Natural killer cell (primary cell): ENCODE results near the gene PCCA. TPM values are rescaled to one million over a fixed set of nuclear protein-coding genes. Genes with fewer than 3 reads are reported as not detected.
"Not testable (repeated sequence)": the region's sequence is repeated elsewhere in the genome, so short reads cannot be mapped to it uniquely, and the experiment has no call there.

Source experiments
- ATAC-seq, 3 donors: fragments of 150-1000 bp in 2 of 3; fragments of 200-7000 bp in 1 of 3; cut with Tn5 transposase; 1 replicate in 1 of 3; 2 replicates in 2 of 3; pipeline ENCODE4 v1.10.0; 2021; ENCODE audit warnings: mild to moderate bottlenecking in 2 of 3, moderate library complexity in 2 of 3
- DNase-seq, 2 donors: peaks; one replicate each; pipeline versions ENCODE4 v3.0.0 to v3.0.0-alpha.2; 2013 to 2021; ENCODE audit warnings: mixed read lengths in 1 of 2
- H3K27ac ChIP-seq: one replicate; pipeline ENCODE4 v1.5.1; 2013; ENCODE audit warnings: mild to moderate bottlenecking, low read length
- H3K27me3 ChIP-seq: one replicate; pipeline ENCODE4 v1.6.1; 2013; ENCODE audit warnings: low read length; ENCODE audit not compliant: control insufficient read depth, insufficient read depth
- H3K36me3 ChIP-seq: one replicate; pipeline ENCODE4 v1.6.1; 2013; ENCODE audit warnings: low read length; ENCODE audit not compliant: control insufficient read depth, insufficient read depth
- H3K4me1 ChIP-seq: one replicate; pipeline ENCODE4 v1.6.1; 2013; ENCODE audit warnings: low read length; ENCODE audit not compliant: control insufficient read depth, insufficient read depth
- H3K4me3 ChIP-seq: one replicate; pipeline ENCODE4 v1.5.1; 2013; ENCODE audit warnings: low read length
- H3K9me3 ChIP-seq: one replicate; pipeline ENCODE4 v1.6.1; 2013; ENCODE audit warnings: low read length; ENCODE audit not compliant: control insufficient read depth, insufficient read depth
- H3K27ac Mint-ChIP-seq, 2 donors: one replicate each; pipeline ENCODE4 v1.8.0; 2022; ENCODE audit warnings: mild to moderate bottlenecking in 2 of 2, mixed read lengths in 2 of 2, moderate library complexity in 1 of 2
- H3K27me3 Mint-ChIP-seq, 2 donors: one replicate each; pipeline ENCODE4 v1.8.0; 2022; ENCODE audit warnings: low read depth in 2 of 2, mixed read lengths in 2 of 2
- H3K36me3 Mint-ChIP-seq: one replicate; pipeline ENCODE4 v1.8.0; 2022; ENCODE audit warnings: mixed read lengths
- H3K4me1 Mint-ChIP-seq, 2 donors: one replicate each; pipeline ENCODE4 v1.8.0; 2022; ENCODE audit warnings: mixed read lengths in 2 of 2
- H3K4me3 Mint-ChIP-seq: one replicate; pipeline ENCODE4 v1.8.0; 2022; ENCODE audit warnings: mild to moderate bottlenecking, moderate library complexity, mixed read lengths
- H3K9me3 Mint-ChIP-seq, 2 donors: one replicate each; pipeline ENCODE4 v1.8.0; 2022; ENCODE audit warnings: mixed read lengths in 2 of 2
- WGBS: methylation state at CpG from one replicate; pipeline ENCODE4 v1.1.7; 2013; ENCODE audit warnings: missing lambda C conversion rate; ENCODE audit not compliant: insufficient coverage; 5-methylcytosine and 5-hydroxymethylcytosine counted together
- intact Hi-C: fragments of 100-400 bp; cut with micrococcal nuclease; formaldehyde crosslinking; loops from one replicate; pipeline ENCODE4 v1.14.2; 2022
- total RNA-seq, 4 donors: library from RNA; stranded (reverse); fragments of 120-200 nt in 1 of 4; gene quantifications; one replicate each; pipeline versions ENCODE4 v1.2.3 to v1.2.4, GENCODE V29; 2013 to 2022
- TF ChIP-seq, protein P1 (sequence below): fragments of 200-600 bp; IDR thresholded peaks from one replicate; pipeline ENCODE4 v1.8.0; 2022; ENCODE audit warnings: antibody characterized with exemption

The PCCA gene
- total RNA-seq, 3 donors from 2014 or later (not counting 1 experiment from before 2014, with no cell fraction given), result 25.5 to 28.5 (median 28.2) TPM

GRCh38 chr13:100140441-100140840 lies 51.5 kb downstream of the PCCA start:
- Mint-ChIP-seq H3K4me1 (peaks cover 24 to 27% of the 10 kb centered on the region in 2 donors), H3K27me3 (no peaks in the 10 kb centered on the region), H3K36me3 (no peaks in the 10 kb centered on the region), H3K27ac (no peak overlapping the region), H3K4me3 (no peak overlapping the region), H3K9me3 (no peaks in the 10 kb centered on the region)
- TF ChIP-seq, protein P1, sequence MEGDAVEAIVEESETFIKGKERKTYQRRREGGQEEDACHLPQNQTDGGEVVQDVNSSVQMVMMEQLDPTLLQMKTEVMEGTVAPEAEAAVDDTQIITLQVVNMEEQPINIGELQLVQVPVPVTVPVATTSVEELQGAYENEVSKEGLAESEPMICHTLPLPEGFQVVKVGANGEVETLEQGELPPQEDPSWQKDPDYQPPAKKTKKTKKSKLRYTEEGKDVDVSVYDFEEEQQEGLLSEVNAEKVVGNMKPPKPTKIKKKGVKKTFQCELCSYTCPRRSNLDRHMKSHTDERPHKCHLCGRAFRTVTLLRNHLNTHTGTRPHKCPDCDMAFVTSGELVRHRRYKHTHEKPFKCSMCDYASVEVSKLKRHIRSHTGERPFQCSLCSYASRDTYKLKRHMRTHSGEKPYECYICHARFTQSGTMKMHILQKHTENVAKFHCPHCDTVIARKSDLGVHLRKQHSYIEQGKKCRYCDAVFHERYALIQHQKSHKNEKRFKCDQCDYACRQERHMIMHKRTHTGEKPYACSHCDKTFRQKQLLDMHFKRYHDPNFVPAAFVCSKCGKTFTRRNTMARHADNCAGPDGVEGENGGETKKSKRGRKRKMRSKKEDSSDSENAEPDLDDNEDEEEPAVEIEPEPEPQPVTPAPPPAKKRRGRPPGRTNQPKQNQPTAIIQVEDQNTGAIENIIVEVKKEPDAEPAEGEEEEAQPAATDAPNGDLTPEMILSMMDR, result no peak
- 100% methylated on average over 1 of the region's 2 CpGs for WGBS
- Histone ChIP-seq H3K9me3 (no peaks in the 10 kb centered on the region), H3K4me3 (no peak overlapping the region), H3K27me3 (no peaks in the 10 kb centered on the region), H3K36me3 (peaks cover 2% of the 10 kb centered on the region), H3K27ac (no peak overlapping the region), H3K4me1 (peaks cover 4% of the 10 kb centered on the region)
- intact Hi-C loops, result no loop called here
- no peak for ATAC-seq
- no peak for DNase-seq

DNA sequence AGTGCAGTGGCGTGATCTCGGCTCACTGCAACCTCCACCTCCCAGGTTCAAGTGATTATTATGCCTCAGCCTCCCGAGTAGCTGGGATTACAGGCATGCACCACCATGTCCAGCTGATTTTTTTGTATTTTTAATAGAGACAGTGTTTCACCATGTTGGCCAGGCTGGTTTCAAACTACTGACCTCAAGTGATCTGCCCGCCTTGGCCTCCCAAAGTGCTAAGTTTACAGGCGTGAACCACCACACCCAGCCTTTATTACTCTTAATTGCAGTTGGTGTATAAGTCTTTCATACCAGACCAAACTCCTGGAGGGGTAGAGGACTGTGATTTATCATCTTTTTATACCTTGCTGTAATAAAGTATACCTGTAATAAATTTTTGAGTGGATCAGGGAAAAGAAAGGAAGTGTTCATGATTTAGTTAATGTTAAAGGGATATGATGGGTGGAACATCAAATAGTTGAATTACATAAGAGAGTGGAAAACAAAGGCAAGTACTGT lies 52.6 kb downstream of the PCCA start:
- H3K4me3 ChIP-seq, H3K27ac ChIP-seq, H3K4me1 ChIP-seq, H3K36me3 ChIP-seq, H3K36me3 Mint-ChIP-seq, intact Hi-C loops, H3K27me3 Mint-ChIP-seq, ATAC-seq, H3K27ac Mint-ChIP-seq, H3K27me3 ChIP-seq, DNase-seq, H3K9me3 ChIP-seq, H3K9me3 Mint-ChIP-seq, H3K4me3 Mint-ChIP-seq: not testable (repeated sequence)
- 88% methylated on average over 3 of the region's 5 CpGs for WGBS
- H3K4me1 Mint-ChIP-seq, result peaks cover 24 to 27% of the 10 kb centered on the region in 2 donors

GRCh38 chr13:100146534-100146933 lies 57.6 kb downstream of the PCCA start:
- Histone ChIP-seq H3K9me3 (no peaks in the 10 kb centered on the region), H3K36me3 (peaks cover 5% of the 10 kb centered on the region), H3K4me1 (no peaks in the 10 kb centered on the region), H3K4me3 (no peak overlapping the region), H3K27me3 (no peaks in the 10 kb centered on the region), H3K27ac (no peak overlapping the region)
- Mint-ChIP-seq H3K4me3 (no peak overlapping the region), H3K9me3 (no peaks in the 10 kb centered on the region), H3K27ac (no peak overlapping the region), H3K27me3 (no peaks in the 10 kb centered on the region), H3K4me1 (peaks cover 0 to 2% of the 10 kb centered on the region in 2 donors), H3K36me3 (no peaks in the 10 kb centered on the region)
- TF ChIP-seq, protein P1, result no peak
- 100% methylated on average over 1 of the region's 3 CpGs for WGBS
- no peak for DNase-seq
- ATAC-seq, result no peak
- intact Hi-C loops, result no loop called here

DNA sequence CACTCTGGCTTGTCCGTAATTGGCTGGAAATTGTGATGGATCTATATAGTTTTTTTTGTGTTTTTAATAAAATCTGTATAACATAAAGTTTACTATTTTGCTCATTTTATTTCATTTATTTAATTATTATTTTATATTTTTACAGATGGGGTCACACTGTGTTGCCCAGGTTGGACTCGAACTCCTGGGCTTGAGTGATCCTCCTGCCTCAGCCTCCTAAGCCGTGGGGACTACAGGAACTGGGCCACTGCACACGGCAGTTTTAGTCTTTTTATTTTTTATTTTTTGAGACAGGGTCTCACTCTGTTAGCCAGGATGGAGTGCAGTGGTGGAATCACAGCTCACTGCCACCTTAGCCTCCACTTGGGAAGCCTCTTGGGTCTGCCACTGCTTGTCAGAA lies 58.9 kb downstream of the PCCA start:
- Histone ChIP-seq H3K9me3 (no peaks in the 10 kb centered on the region), H3K36me3 (peaks cover 5% of the 10 kb centered on the region), H3K27me3 (no peaks in the 10 kb centered on the region), H3K4me3 (no peak overlapping the region), H3K4me1 (no peaks in the 10 kb centered on the region), H3K27ac (no peak overlapping the region)
- ATAC-seq (no peak), DNase-seq (no peak)
- WGBS, result 96% methylated on average over 3 of the region's 4 CpGs
- Mint-ChIP-seq H3K27ac (no peak overlapping the region), H3K36me3 (no peaks in the 10 kb centered on the region), H3K4me3 (no peak overlapping the region), H3K4me1 (no peaks in the 10 kb centered on the region), H3K27me3 (no peaks in the 10 kb centered on the region), H3K9me3 (no peaks in the 10 kb centered on the region)
- TF ChIP-seq, protein P1, result no peak
- intact Hi-C loops, result no loop called here
